AG09309 (cell line): ENCODE measurements around the gene SMIM38.

Source experiments
- DNase-seq: peaks from one replicate; pipeline ENCODE4 v3.0.0-alpha.2; 2010; ENCODE audit warnings: low read depth
- H3K4me3 ChIP-seq: 2 replicates; pipeline ENCODE4 v1.5.1; 2011; ENCODE audit warnings: mild to moderate bottlenecking, low read depth, low read length, moderate library complexity; ENCODE audit not compliant: control insufficient read depth
- CTCF ChIP-seq: IDR thresholded peaks from 2 replicates; pipeline ENCODE4 v1.5.1; 2011; ENCODE audit warnings: mild to moderate bottlenecking, low read depth, low read length, inconsistent platforms; ENCODE audit not compliant: insufficient read depth, control insufficient read depth; ENCODE audit errors: missing control alignments

SMIM38 gene

GRCh38 chr11:69201764-69202370 lies 46.1 kb downstream of the SMIM38 start:
- TF ChIP-seq CTCF, result no peak
- H3K4me3 ChIP-seq, result no peak overlapping the region
- DNase-seq, result no peak

- no peak overlapping the region for H3K4me3 ChIP-seq
- no peak for TF ChIP-seq CTCF
- no peak for DNase-seq
Measured at GRCh38 chr11:69202511-69203221, 46.9 kb downstream of the SMIM38 start.

- H3K4me3 ChIP-seq, result no peak overlapping the region
- TF ChIP-seq CTCF, result no peak
- no peak for DNase-seq
Measured at GRCh38 chr11:69203381-69203780, 47.6 kb downstream of the SMIM38 start.

- DNase-seq, result no peak
Measured at GRCh38 chr11:69203901-69204245, 48.1 kb downstream of the SMIM38 start.

GRCh38 chr11:69204246-69204940 lies 48.7 kb downstream of the SMIM38 start:
- DNase-seq, result no peak
- TF ChIP-seq CTCF, result no peak
- H3K4me3 ChIP-seq, result no peak overlapping the region

More at GRCh38 chr11:69203901-69204245, 48.1 kb downstream of the SMIM38 start:
- no peak for TF ChIP-seq CTCF
- H3K4me3 ChIP-seq, result no peak overlapping the region

- no peak for DNase-seq
- TF ChIP-seq CTCF, result no peak
- no peak overlapping the region for H3K4me3 ChIP-seq
Measured at GRCh38 chr11:69204941-69205742, 49.4 kb downstream of the SMIM38 start.
